Head of caudate nucleus (tissue), 42 donors: ENCODE measurements around the gene NLN.
A peak's percentile ranks its signal among the peaks of the same experiment; 100 is the strongest.
"Not testable (repeated sequence)": the region's sequence is repeated elsewhere in the genome, so short reads cannot be mapped to it uniquely, and the experiment has no call there.

Experiments
- DNase-seq, 42 donors: peaks; one replicate each; pipeline versions ENCODE4 v3.0.0 to v3.0.0-alpha.2; 2020 to 2021; ENCODE audit warnings: mixed read lengths in 7 of 42
- intact Hi-C: fragments of 100-400 bp; cut with DNase I; formaldehyde crosslinking; loops from one replicate; pipeline ENCODE4 v1.15.0; 2022

The NLN gene

GRCh38 chr5:65800775-65801174 lies 78.8 kb downstream of the NLN start:
- intact Hi-C loops, result no loop called here
- DNase-seq, result no peak

GRCh38 chr5:65801352-65801783 lies 79.4 kb downstream of the NLN start:
- DNase-seq, result peak in 6 of 42 donors; percentile 18 to 65 (median 38)
- intact Hi-C loops, result no loop called here

- intact Hi-C loops, result no loop called here
- DNase-seq, result peak in 15 of 42 donors; percentile 15 to 70 (median 32)
Measured at GRCh38 chr5:65802080-65802479, 80.1 kb downstream of the NLN start.

GRCh38 chr5:65802820-65803219 lies 80.8 kb downstream of the NLN start:
- no peak for DNase-seq
- intact Hi-C loops, result no loop called here

- DNase-seq, result no peak
- intact Hi-C loops, result no loop called here
Measured at GRCh38 chr5:65803699-65804391, 81.8 kb downstream of the NLN start.

- intact Hi-C loops, result no loop called here
- no peak for DNase-seq
Measured at GRCh38 chr5:65805089-65805488, 83.1 kb downstream of the NLN start.

- DNase-seq, intact Hi-C loops: not testable (repeated sequence)
Measured at GRCh38 chr5:65807494-65807893, 85.5 kb downstream of the NLN start.

GRCh38 chr5:65808251-65808741 lies 86.3 kb downstream of the NLN start:
- peak in 1 of 42 donors; percentile 28 for DNase-seq
- intact Hi-C loops, result no loop called here

- DNase-seq, result no peak
- intact Hi-C loops, result no loop called here
Measured at GRCh38 chr5:65808818-65809217, 86.8 kb downstream of the NLN start.

GRCh38 chr5:65809817-65810531 lies 88.0 kb downstream of the NLN start:
- DNase-seq, result peak in 41 of 42 donors; percentile 43 to 89 (median 70)
- intact Hi-C loops, result no loop called here

GRCh38 chr5:65811004-65811403 lies 89.0 kb downstream of the NLN start:
- intact Hi-C loops, result no loop called here
- DNase-seq, result no peak

GRCh38 chr5:65811885-65812284 lies 89.9 kb downstream of the NLN start:
- intact Hi-C loops, result no loop called here
- DNase-seq, result no peak

GRCh38 chr5:65812648-65813047 lies 90.6 kb downstream of the NLN start:
- no peak for DNase-seq
- intact Hi-C loops, result no loop called here

- intact Hi-C loops, result no loop called here
- no peak for DNase-seq
Measured at GRCh38 chr5:65813174-65813573, 91.2 kb downstream of the NLN start.

- intact Hi-C loops, result no loop called here
- DNase-seq, result no peak
Measured at GRCh38 chr5:65815161-65815560, 93.2 kb downstream of the NLN start.

GRCh38 chr5:65816729-65817128 lies 94.7 kb downstream of the NLN start:
- intact Hi-C loops, result no loop called here
- no peak for DNase-seq

- intact Hi-C loops, result no loop called here
- no peak for DNase-seq
Measured at GRCh38 chr5:65817931-65818330, 95.9 kb downstream of the NLN start.

GRCh38 chr5:65818592-65818991 lies 96.6 kb downstream of the NLN start:
- peak; percentile 34 to 94 (median 76) for DNase-seq
- intact Hi-C loops, result no loop called here

GRCh38 chr5:65819215-65819904 lies 97.4 kb downstream of the NLN start:
- intact Hi-C loops, result no loop called here
- no peak for DNase-seq

GRCh38 chr5:65819905-65820240 lies 97.9 kb downstream of the NLN start:
- intact Hi-C loops, result no loop called here
- DNase-seq, result no peak
